HCT116 (cell line): ENCODE data around the gene DLG2. TPM values are rescaled to one million over a fixed set of nuclear protein-coding genes. Genes with fewer than 3 reads are reported as not detected.

Experiments used
- ATAC-seq: fragments of 200-7000 bp; cut with Tn5 transposase; 2 replicates; pipeline ENCODE4 v1.9.1; 2020; ENCODE audit warnings: mild to moderate bottlenecking, moderate library complexity
- BruUV-seq: library from RNA; stranded (reverse); fragments of 400-500 nt; replicated peaks from 2 replicates; lab custom pipeline; 2021; lab: Mats Ljungman, UMichigan
- CTCF ChIA-PET: fragments of 300-600 bp; sonication (Branson Sonifier 250); formaldehyde crosslinking; loops from one replicate; lab custom pipeline; 2021; ENCODE audit warnings: antibody characterized with exemption; lab: Charles Lee
- POLR2A ChIA-PET: fragments of 300-600, 350-600 bp; sonication (Branson Sonifier 250); formaldehyde crosslinking; loops from one replicate; lab custom pipeline; 2021; ENCODE audit warnings: antibody characterized with exemption; lab: Charles Lee
- RAD21 ChIA-PET, 2 experiments: fragments of 300-600 bp; sonication (Branson Sonifier 250); formaldehyde crosslinking; loops; one replicate each; lab custom pipeline; 2023; ENCODE audit warnings: low total read pairs in 2 of 2; ENCODE audit not compliant: uncharacterized antibody in 2 of 2, unreplicated experiment in 2 of 2, low non-redundant PET in 1 of 2; lab: Charles Lee
- DNase-seq: peaks from one replicate; pipeline ENCODE4 v3.0.0-alpha.2; 2010; ENCODE audit warnings: low read depth, low spot score
- H2AFZ ChIP-seq: fragments of 200-600 bp; shearing (Covaris generic), sonication (generic); 2 replicates; pipeline ENCODE4 v1.6.1; 2017; ENCODE audit warnings: low read depth, mixed run types, mixed read lengths, antibody characterized with exemption, low read length; ENCODE audit not compliant: poor library complexity, severe bottlenecking
- H3K27ac ChIP-seq: 2 replicates; pipeline ENCODE4 v1.5.1; 2012; ENCODE audit warnings: low read depth, low read length
- H3K27me3 ChIP-seq: fragments of 200-600 bp; sonication (generic); 2 replicates; pipeline ENCODE4 v1.6.1; 2016; ENCODE audit warnings: mixed run types, low read length, mixed read lengths; ENCODE audit not compliant: insufficient read depth
- H3K36me3 ChIP-seq, 2 experiments: fragments of 200-500 bp in 1 of 2; fragments of 200-600 bp in 1 of 2; sonication (Bioruptor generic) in 1 of 2; sonication (generic) in 1 of 2; 2 replicates each; pipeline versions ENCODE4 v1.5.1 to v1.6.1; 2014 to 2016; ENCODE audit warnings: low read length in 2 of 2, inconsistent platforms in 1 of 2, mixed read lengths in 1 of 2, mixed run types in 1 of 2; ENCODE audit not compliant: insufficient read depth in 2 of 2, control insufficient read depth in 1 of 2
- H3K4me1 ChIP-seq, 2 experiments: fragments of 200-600 bp in 1 of 2; sonication (generic) in 1 of 2; 2 replicates each; pipeline versions ENCODE4 v1.5.1 to v1.6.1; 2012 to 2017; ENCODE audit warnings: low read length in 2 of 2, inconsistent platforms in 1 of 2, mild to moderate bottlenecking in 1 of 2, mixed read lengths in 1 of 2, mixed run types in 1 of 2, moderate library complexity in 1 of 2; ENCODE audit not compliant: insufficient read depth in 2 of 2, control insufficient read depth in 1 of 2
- H3K4me2 ChIP-seq: fragments of 200-600 bp; sonication (generic); 2 replicates; pipeline ENCODE4 v1.6.1; 2017; ENCODE audit warnings: mixed run types, low read length, mixed read lengths
- H3K4me3 ChIP-seq, 2 experiments: fragments of 200-600 bp in 1 of 2; sonication (generic) in 1 of 2; replicated peaks in 1 of 2; 2 replicates each; pipeline ENCODE4 v1.5.1; 2011 to 2016; ENCODE audit warnings: low read length in 2 of 2, control low read depth in 1 of 2, low read depth in 1 of 2, mild to moderate bottlenecking in 1 of 2, mixed read lengths in 1 of 2, mixed run types in 1 of 2
- H3K79me2 ChIP-seq: fragments of 200-600 bp; sonication (generic); 2 replicates; pipeline ENCODE4 v1.6.1; 2017; ENCODE audit warnings: mild to moderate bottlenecking, mixed run types, low read length, moderate library complexity, mixed read lengths; ENCODE audit not compliant: insufficient read depth
- H3K9ac ChIP-seq: fragments of 200-600 bp; sonication (generic); 2 replicates; pipeline ENCODE4 v1.6.1; 2016; ENCODE audit warnings: low read length, mixed read lengths
- H3K9me2 ChIP-seq: fragments of 200-600 bp; sonication (generic), shearing (Covaris generic); 2 replicates; pipeline ENCODE4 v1.6.1; 2017; ENCODE audit warnings: mixed run types, mild to moderate bottlenecking, moderate library complexity; ENCODE audit not compliant: insufficient read depth
- H3K9me3 ChIP-seq, 2 experiments: fragments of 200-500 bp in 1 of 2; fragments of 200-600 bp in 1 of 2; sonication (Bioruptor generic) in 1 of 2; sonication (generic) in 1 of 2; 2 replicates each; pipeline ENCODE4 v1.6.1; 2014 to 2017; ENCODE audit warnings: low read length in 2 of 2, mixed read lengths in 2 of 2, inconsistent platforms in 1 of 2, low read depth in 1 of 2, mild to moderate bottlenecking in 1 of 2, mixed run types in 1 of 2, moderate library complexity in 1 of 2; ENCODE audit not compliant: control insufficient read depth in 1 of 2, insufficient read depth in 1 of 2
- H4K20me1 ChIP-seq: fragments of 200-600 bp; sonication (generic), shearing (Covaris generic); 2 replicates; pipeline ENCODE4 v1.6.1; 2017; ENCODE audit warnings: mixed run types, mild to moderate bottlenecking, moderate library complexity; ENCODE audit not compliant: insufficient read depth
- CEBPB ChIP-seq: IDR thresholded peaks from 2 replicates; pipeline ENCODE4 v1.6.1; 2012; ENCODE audit warnings: low read depth
- JUND ChIP-seq: IDR thresholded peaks from 2 replicates; pipeline ENCODE4 v1.6.1; 2012
- RAD21 ChIP-seq: IDR thresholded peaks from 2 replicates; pipeline ENCODE4 v1.6.1; 2012; ENCODE audit warnings: low read depth, mild to moderate bottlenecking
- SP1 ChIP-seq: IDR thresholded peaks from 2 replicates; pipeline ENCODE4 v1.6.1; 2012; ENCODE audit warnings: low read depth
- intact Hi-C: fragments of 100-400 bp; cut with micrococcal nuclease; formaldehyde crosslinking; loops from 2 replicates; pipeline ENCODE4 v1.10.0; 2022
- total RNA-seq: library from RNA; stranded (reverse); gene quantifications from one replicate; pipeline ENCODE4 v1.2.1, GENCODE V29; 2021; ENCODE audit not compliant: unreplicated experiment
- TF ChIP-seq, protein P1 (sequence below), 3 experiments: fragments of 200-600 bp in 1 of 3; sonication (generic) in 1 of 3; IDR thresholded peaks in 2 of 3; conservative IDR thresholded peaks in 1 of 3; 2 replicates each; pipeline ENCODE4 v1.5.1; 2012 to 2017; ENCODE audit warnings: low read depth in 2 of 3, low read length in 2 of 3, antibody characterized with exemption in 1 of 3, borderline replicate concordance in 1 of 3, control low read depth in 1 of 3, mild to moderate bottlenecking in 1 of 3, mixed read lengths in 1 of 3, mixed run types in 1 of 3, moderate library complexity in 1 of 3; ENCODE audit not compliant: insufficient read depth in 1 of 3

DLG2 gene
- total RNA-seq, 1 experiment from 2014 or later = 2.4 TPM

- ATAC-seq (no peak), DNase-seq (no peak)
- Histone ChIP-seq H3K79me2 (no peaks in the 10 kb centered on the region), H4K20me1 (no peaks in the 10 kb centered on the region), H3K27me3 (no peaks in the 10 kb centered on the region), H3K27ac (no peak overlapping the region), H3K9ac (no peak overlapping the region), H3K4me1 (no peaks in the 10 kb centered on the region), H3K9me3 (no peaks in the 10 kb centered on the region), H3K9me2 (no peaks in the 10 kb centered on the region), H3K4me3 (no peak overlapping the region), H3K36me3 (no peaks in the 10 kb centered on the region), H2AFZ (no peak overlapping the region), H3K4me2 (no peak overlapping the region)
- TF ChIP-seq JUND (no peak), CEBPB (no peak)
- no TSS peak for BruUV-seq
- CTCF ChIA-PET = no interaction called here
- intact Hi-C loops = no loop called here
- RAD21 ChIA-PET = no interaction called here
- POLR2A ChIA-PET = no interaction called here
Measured at GRCh38 chr11:84345597-84345996, 1281.5 kb downstream of the DLG2 start.

DNA sequence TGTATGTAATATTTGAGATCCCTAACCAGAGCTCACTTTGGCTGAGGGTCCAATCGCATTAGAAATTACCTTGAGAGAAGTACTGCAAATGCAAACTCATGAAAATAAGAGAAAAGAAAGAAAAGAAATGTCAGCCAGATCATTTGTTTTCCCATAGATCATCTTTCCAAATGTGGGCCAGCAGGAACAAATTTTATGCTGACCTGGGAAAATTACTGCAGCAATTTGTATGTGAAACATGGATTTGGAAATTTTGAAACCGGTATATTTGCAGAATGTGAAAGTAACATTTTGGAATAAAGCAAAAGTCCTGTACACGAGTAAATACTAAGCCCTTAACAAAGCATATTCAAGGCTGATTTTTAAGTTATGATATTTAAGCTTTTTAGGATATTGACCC is 1282.1 kb downstream of the DLG2 start:
- H3K9me3 ChIP-seq = no peaks in the 10 kb centered on the region
- ChIA-PET CTCF (no interaction called here), RAD21 (no interaction called here), POLR2A (no interaction called here)
- no peak overlapping the region for H3K27ac ChIP-seq
- no peak for TF ChIP-seq SP1
- TF ChIP-seq RAD21 = no peak
- TF ChIP-seq, protein P1, sequence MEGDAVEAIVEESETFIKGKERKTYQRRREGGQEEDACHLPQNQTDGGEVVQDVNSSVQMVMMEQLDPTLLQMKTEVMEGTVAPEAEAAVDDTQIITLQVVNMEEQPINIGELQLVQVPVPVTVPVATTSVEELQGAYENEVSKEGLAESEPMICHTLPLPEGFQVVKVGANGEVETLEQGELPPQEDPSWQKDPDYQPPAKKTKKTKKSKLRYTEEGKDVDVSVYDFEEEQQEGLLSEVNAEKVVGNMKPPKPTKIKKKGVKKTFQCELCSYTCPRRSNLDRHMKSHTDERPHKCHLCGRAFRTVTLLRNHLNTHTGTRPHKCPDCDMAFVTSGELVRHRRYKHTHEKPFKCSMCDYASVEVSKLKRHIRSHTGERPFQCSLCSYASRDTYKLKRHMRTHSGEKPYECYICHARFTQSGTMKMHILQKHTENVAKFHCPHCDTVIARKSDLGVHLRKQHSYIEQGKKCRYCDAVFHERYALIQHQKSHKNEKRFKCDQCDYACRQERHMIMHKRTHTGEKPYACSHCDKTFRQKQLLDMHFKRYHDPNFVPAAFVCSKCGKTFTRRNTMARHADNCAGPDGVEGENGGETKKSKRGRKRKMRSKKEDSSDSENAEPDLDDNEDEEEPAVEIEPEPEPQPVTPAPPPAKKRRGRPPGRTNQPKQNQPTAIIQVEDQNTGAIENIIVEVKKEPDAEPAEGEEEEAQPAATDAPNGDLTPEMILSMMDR (IDR thresholded peaks at IDR 0.05 in 2 of 3, conservative IDR thresholded peaks at IDR 0.05 in 1 of 3; ENCODE audit: borderline replicate concordance in 1 of 3, insufficient read depth in 1 of 3, low read depth in 2 of 3, low read length in 2 of 3) = no peak
- ATAC-seq (no peak), DNase-seq (no peak)
- no peaks in the 10 kb centered on the region for H3K9me2 ChIP-seq
- no peak overlapping the region for H3K4me2 ChIP-seq
- H3K4me3 ChIP-seq = no peak overlapping the region
- no peaks in the 10 kb centered on the region for H3K36me3 ChIP-seq
- BruUV-seq = no TSS peak
- intact Hi-C loops = no loop called here
- H3K4me1 ChIP-seq = no peaks in the 10 kb centered on the region
- no peak overlapping the region for H2AFZ ChIP-seq
- H3K9ac ChIP-seq = no peak overlapping the region
- no peaks in the 10 kb centered on the region for H3K79me2 ChIP-seq
- no peaks in the 10 kb centered on the region for H4K20me1 ChIP-seq
- no peaks in the 10 kb centered on the region for H3K27me3 ChIP-seq
